ENCODE measurements around the gene SUPT20H.

Gene SUPT20H

GRCh38 chr13:37058910-37059847 is at the start of gene SUPT20H:
Gene SUPT20H (minus strand): TSS chr13:37059688. CDS start chr13:37051490, 8,198 bp downstream.
- no peak for TF ChIP-seq CTCF (IDR thresholded peaks at IDR 0.05; ENCODE audit: low read length, missing control alignments)
- DNase-seq (ENCODE audit: low read depth): peak; percentile 93
- H3K4me3 ChIP-seq (replicated peaks; ENCODE audit: low read depth, low read length): peak within 1 kb of the TSS; percentile 69

DNA sequence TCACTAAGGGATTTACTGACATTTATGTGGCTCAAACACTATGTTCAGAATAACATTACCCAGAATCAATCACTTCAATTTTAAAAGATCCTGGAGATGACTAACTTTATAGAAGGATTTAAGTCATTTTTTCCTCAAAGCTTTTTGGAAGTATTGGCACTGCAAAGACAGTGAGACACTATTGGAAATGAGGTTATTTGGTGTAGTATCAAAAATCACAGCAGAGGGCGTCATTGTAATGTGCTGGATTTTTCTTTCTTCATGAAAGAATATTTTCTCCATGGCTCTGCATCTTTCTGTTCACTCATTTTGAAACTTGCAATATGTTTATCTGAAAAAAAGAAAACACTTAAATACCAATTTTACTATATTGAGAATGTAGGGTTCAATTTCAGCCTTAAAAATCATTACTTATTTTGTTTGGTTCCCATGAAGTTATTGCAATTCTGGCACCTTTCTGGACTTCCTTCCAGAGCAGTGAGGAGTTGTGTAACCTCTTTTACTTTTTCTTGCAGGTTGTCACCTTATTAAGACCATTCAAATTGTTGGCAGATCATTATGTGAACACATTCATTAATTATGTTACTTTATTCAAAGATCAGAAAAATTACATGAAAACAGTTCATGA is 49.7 kb upstream of the SUPT20H start:
- no peak overlapping the region for H3K4me3 ChIP-seq (replicated peaks; ENCODE audit: low read depth, low read length)
- TF ChIP-seq CTCF (IDR thresholded peaks at IDR 0.05; ENCODE audit: low read length, missing control alignments): peak; percentile 67
- DNase-seq (ENCODE audit: low read depth): peak; percentile 79

- DNase-seq (ENCODE audit: low read depth): no peak
- TF ChIP-seq CTCF (IDR thresholded peaks at IDR 0.05; ENCODE audit: low read length, missing control alignments): no peak
- no peak overlapping the region for H3K4me3 ChIP-seq (replicated peaks; ENCODE audit: low read depth, low read length)
Measured at GRCh38 chr13:37107868-37108267, 48.4 kb upstream of the SUPT20H start.

- H3K4me3 ChIP-seq (replicated peaks; ENCODE audit: low read depth, low read length): no peak overlapping the region
- TF ChIP-seq CTCF (IDR thresholded peaks at IDR 0.05; ENCODE audit: low read length, missing control alignments): no peak
- DNase-seq (ENCODE audit: low read depth): no peak
Measured at GRCh38 chr13:37107456-37107855, 48.0 kb upstream of the SUPT20H start.

- H3K4me3 ChIP-seq (replicated peaks; ENCODE audit: low read depth, low read length): no peak overlapping the region
- no peak for DNase-seq (ENCODE audit: low read depth)
- no peak for TF ChIP-seq CTCF (IDR thresholded peaks at IDR 0.05; ENCODE audit: low read length, missing control alignments)
Measured at GRCh38 chr13:37106642-37107041, 47.2 kb upstream of the SUPT20H start.

DNA sequence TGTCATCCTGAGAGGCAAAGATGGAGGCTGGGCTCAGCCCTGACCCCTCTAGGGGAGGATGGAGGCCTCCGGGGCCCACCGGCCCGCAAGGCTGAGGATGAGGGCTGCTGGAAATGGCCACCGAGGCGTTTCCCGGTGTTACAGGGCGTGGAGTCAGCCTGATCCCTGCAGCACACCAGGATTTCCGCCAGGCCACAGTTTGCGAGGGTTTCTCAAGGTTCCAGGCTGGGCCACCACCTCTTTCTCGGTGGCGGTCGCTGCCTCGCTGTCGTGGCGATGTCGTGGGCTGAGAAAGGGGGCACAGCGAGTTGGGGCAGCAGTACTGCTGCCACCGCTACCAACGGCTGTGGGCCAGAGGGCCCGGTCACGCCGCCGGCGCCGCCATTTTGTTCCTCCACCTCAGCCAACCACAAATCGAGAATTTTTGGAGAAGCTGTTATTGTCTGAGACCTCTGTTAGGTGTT is 45.8 kb upstream of the SUPT20H start, which contains the start of gene CSNK1A1L:
CSNK1A1L (minus strand) TSS at position 414 of the 464 bp plus-strand sequence; CDS start at position 6, 408 bp downstream.
- no peak for DNase-seq (ENCODE audit: low read depth)
- H3K4me3 ChIP-seq (replicated peaks; ENCODE audit: low read depth, low read length): no peak within 1 kb of the TSS
- TF ChIP-seq CTCF (IDR thresholded peaks at IDR 0.05; ENCODE audit: low read length, missing control alignments): no peak

Measured in fibroblast of pulmonary artery (primary cell).